Stimulated activated CD4-positive, alpha-beta T cell treated with anti-CD3 and anti-CD28 coated beads, TNF-alpha, amount 100 ng/mL, for 24 hours (primary cell): ENCODE results near the gene UGT8.
"Not testable (repeated sequence)": the region's sequence is repeated elsewhere in the genome, so short reads cannot be mapped to it uniquely, and the experiment has no call there.

ENCODE experiments used
- DNase-seq, 3 experiments: peaks; one replicate each; pipeline ENCODE4 v3.0.0-alpha.2; 2020; ENCODE audit warnings: low read depth in 3 of 3

UGT8 gene

DNA sequence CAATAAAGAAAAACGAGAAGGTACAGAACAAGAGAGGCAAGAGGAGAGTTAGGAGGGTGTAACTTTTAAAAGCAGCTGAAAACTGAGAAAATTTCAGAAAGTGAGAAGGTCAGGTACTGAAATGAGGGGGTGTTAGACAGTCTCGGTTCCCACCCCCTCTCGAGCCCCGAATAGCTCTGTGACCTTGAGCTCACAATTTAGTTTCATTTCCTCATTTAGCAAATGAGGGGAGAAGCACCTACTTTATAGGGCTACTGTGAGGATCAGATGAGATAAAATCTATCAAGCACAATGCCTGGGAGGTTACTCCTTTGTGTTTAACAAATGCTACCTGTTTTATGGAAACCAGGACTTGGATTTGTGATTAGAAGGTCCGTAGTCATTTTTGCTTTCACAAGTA is 4.9 kb downstream of the UGT8 start:
- DNase-seq = no peak

DNA sequence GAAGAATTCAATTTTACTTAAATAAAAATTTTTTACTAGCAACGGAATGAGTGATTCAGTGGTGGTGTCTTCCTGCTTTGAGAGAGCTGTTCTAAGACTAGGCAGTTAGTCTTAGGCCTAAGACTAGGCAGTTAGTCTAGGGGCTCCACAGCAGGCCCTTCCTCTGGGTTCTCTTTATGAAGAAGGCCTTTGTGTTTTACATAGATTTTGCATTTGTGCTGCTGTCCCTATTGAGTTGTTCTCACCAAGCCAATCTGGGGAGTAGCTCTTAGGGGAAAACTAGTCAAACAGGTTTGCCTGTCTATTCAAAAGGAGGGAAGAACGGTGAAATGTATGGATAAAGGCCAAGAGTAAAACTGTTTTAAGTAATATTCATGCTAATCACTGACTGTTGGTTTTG is 7.6 kb downstream of the UGT8 start:
- no peak for DNase-seq

DNA sequence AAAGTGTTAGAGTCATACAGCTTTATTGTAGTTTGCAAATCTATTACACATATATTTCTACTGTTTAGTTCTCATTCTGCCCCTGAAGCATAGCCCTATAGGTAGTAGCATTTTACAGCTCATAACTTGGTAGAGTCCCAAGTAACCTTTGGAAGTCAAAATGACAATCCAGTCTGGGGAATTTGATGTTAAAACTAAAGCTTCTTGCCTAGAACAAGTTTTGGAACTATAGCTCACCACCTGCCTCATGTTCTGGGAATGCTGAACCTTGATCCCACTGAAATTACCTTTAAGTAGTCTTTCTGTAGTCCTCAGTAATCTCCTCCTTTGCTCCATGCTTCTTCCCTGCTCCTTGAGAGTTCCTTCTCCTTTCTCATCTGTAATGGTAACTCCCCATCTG is 8.4 kb downstream of the UGT8 start:
- DNase-seq = no peak

DNA sequence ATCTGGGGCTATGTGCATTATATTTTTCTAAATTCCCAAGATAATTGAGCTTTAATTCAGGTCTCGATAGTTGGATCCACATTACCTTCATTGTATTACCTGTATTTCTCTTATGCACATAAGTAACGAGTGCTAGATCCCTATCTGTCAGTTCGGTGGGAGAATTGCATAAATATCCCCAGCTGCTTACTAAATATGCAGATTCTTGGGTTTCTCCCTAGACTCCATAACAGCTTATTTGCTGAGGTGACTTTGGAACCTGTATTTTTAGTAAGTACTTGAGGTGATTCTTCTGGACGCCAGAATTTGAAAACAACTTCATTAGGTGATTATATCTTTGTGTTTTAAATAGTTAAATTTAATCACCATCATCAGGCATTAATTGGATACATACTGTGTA is 15.0 kb downstream of the UGT8 start:
- DNase-seq = no peak

DNA sequence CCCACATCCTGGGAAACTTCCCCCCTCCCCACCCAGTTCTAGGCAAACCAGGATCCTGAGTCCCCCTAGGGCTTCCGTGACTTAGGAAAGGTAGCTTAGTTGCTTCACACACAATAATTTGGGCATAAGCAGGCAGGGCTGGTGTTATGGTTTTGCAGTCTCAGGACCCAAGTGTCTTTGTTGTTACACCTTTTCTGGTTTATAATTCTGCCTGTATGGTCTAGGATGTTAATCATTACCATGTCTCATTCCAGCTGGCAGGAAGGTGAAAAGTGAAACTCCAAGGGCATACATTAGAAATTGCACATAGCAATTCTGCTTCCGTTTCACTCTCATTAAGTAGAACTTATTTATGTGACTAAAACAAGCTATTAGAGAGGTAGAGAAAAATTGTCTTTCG is 16.8 kb downstream of the UGT8 start:
- no peak for DNase-seq

DNA sequence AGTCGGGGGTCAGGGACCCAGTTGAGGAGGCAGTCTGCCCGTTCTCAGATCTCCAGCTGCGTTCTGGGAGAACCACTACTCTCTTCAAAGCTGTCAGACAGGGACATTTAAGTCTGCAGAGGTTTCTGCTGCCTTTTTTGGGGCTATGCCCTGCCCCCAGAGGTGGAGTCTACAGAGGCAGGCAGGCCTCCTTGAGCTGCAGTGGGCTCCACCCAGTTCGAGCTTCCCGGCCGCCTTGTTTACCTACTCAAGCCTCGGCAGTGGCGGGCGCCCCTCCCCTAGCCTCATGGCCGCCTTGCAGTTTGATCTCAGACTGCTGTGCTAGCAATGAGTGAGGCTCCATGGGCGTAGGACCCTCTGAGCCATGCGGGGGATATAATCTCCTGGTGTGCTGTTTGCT is 17.4 kb downstream of the UGT8 start:
- not testable (repeated sequence) for DNase-seq

DNA sequence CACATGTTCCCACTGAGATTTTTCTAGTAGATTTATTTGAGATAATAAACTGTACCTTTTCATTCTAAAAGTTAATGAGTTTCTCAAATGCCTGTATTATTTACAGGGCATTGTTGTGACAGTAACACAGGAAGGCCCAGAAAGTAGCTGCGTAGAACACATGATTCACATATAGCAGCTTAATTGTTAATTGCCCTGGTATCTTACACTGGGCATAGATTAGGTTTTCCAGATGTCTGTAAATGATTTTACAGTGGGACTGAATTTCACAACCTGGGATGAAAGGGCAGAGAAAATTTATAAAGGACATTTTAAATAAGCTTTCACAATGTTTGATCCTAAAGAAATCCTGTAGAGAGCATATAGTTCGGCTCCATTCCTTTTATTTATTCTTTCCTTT is 27.6 kb downstream of the UGT8 start:
- DNase-seq = no peak

GRCh38 chr4:114636192-114636935 is 37.8 kb downstream of the UGT8 start:
- no peak for DNase-seq

DNA sequence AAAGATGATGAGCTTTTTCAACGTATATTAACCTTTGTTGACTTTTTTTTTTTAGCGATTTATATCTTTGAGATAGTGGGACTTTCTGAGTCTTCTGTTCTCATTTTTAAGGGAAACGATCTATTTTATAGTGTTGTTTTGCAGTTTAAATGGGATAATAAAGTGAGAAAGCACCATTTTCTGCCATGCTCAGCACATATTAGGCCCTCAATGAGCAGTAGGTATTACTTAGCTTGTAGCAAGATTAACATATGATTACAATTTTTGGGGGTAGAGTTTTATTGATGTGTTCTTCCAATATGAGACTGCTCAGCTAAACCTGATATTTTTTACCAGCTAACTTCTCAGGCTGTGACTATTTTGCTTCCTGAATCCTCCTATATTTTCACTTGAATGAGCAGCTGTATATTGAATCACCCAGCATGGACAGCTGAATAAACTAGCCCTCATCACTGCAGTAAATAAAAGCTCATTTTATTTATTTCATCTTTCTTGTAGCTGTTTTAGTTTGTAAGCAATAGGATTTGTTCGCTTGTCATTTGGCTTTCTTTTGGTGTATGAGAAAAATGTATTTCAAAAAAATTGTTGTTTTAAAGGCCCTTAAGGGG is 43.7 kb downstream of the UGT8 start:
- no peak for DNase-seq

- no peak for DNase-seq
These were observed 51.3 kb downstream of the UGT8 start for GRCh38 chr4:114649908-114650307.

DNA sequence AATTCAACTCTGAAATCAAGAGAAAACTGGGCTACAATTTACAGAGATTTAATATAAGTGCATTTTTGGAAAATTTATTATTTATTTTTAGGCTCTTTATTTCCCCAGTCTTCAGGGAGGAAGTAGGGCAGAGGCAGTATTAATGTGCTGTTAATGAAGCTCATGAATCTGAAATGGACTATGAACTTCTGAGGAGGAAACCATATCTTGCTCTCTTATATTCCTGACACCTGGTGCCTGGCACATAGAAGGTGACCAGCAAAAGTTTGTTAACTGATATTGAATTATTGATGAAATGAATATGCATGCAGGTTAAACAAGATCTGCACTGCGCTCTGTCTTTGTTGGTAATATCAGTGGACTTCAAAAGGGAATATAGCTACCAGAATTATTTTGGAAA is 55.1 kb downstream of the UGT8 start:
- no peak for DNase-seq

- no peak for DNase-seq
These were observed 56.0 kb downstream of the UGT8 start for GRCh38 chr4:114654592-114654991.

DNA sequence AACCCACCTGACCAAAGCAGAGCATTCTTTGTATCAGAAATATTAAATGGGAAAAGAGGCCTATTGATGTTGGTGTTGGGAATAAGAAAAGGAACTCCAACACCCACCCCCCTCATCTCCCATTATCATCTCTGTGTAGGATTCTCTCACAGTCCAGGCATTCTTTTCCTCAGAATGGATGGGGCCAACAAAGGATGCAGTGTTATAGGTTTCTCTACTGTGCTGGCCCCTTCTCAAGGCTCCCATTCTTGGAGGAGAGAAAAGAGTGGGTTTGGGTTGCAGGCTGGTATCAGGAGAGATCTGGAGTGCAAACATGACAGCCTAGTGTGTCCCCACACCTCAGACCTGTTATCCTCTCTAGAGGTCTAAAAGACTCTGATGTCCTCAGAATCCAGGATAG is 59.6 kb downstream of the UGT8 start:
- DNase-seq = no peak

DNA sequence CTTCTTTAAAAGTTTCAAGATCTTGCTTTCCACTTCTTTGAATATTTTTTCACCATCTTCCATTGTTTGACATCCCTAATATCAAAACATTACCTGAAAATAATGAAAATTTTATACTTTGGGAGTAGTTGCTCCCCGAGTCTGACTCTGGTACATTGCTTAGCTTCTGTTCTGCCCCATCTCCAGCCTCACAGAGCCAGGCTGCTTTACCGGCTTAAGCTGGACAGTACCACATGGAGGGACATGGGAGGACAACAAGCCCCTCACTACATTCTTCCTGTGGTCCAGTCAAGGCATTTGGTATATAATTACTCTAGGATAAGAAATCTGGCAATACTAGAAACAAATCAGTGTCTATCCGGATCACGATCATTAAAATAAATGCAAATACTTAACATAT is 60.2 kb downstream of the UGT8 start:
- DNase-seq = no peak

DNA sequence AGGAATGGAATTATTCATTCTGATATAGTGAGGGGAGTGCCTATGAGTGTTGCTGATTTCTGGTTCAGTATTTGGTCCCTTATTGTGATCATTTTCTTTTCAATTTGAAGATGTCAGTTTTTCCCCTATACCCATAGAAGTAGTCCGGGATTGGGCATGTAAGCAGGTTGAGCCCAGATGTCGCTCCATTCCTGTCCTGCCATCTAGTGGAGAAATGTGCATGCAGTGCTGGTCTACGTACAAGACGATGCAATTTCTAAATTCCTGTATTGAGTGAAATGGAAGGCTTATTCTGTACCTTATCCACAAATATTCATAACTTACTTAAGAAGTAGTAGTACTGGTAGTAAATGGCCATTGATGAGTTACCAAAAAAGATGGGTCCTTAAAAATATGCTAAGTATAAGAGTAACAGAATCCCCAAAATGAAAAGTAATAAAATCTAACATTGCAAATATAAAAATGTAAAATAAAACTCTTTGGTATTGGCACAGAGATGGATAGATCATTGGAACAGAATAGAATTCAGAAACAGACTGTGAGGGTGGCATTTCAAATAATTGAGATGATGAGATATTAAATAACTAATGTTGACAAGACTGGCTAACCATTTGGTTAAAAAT is 60.9 kb downstream of the UGT8 start:
- DNase-seq = peak in 2 of 3 experiments; percentile 2 to 20

GRCh38 chr4:114663083-114663482 is 64.5 kb downstream of the UGT8 start:
- DNase-seq = no peak

DNA sequence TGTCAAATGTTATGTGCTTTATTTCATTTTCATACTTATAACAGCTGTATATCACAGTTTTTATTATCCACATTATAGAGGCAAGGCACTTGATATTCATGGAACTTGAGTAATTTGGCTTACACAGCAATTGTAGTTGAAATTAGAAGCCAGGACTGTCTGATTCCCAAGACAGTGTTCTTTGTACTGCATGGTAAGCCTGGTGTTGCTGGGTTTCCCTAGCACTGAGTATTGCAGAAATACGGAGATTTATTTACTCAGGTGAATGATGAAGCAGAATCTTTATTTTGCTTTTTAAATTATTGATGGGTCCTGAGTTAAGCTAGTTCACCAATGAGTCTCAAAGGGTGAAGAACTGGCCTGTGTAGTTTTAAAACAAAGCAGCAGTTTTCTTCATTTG is 70.0 kb downstream of the UGT8 start:
- DNase-seq = no peak

- not testable (repeated sequence) for DNase-seq
These were observed 72.1 kb downstream of the UGT8 start for GRCh38 chr4:114670733-114671132.

DNA sequence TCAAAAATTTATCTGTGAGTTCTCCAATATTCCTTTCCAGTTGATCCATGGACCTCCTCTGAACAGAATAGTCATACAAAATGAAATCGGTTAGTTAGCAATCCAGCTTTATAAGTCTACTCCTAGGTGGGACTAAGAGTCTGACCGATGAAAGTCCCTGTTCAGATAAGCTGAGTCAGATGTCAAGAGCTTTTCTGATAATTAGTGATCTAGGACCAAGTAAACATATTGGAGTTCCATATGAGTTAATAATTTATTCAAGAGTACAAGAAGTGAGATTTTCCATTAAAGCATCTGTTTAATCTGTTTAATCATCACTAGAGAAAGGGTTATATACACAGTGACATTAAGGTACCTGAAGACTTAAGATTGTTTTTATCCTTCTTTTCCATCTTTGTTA is 74.7 kb downstream of the UGT8 start:
- no peak for DNase-seq

GRCh38 chr4:114674080-114674479 is 75.5 kb downstream of the UGT8 start:
- DNase-seq = no peak

DNA sequence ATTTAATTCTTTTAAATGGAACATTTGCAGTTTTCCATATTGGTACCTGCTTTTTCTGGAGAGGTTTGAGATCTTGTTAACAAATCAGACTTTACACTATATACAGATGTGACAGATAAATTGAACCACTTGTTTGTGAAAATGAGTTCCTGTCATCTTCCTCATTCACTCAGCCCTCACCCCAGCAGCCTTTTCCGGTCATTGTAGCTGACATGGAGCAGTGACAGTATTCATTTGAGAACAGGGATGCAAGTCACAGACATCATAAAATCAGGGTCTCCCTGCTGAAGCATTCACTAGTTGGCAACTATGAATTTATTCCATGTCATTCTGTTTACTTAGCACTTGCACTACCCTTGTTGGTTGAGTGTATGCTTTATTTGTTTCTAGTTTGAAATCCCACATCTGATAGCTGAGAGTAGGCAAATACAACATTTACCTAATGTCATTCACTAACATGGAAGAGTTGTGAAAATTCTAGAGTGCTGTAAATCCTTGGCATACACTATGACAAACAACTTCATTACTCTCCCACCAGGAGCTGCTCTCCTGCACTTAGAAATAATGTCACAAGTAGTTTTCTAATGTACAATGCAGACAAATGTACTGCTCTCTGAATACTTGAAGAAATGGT is 78.9 kb downstream of the UGT8 start:
- no peak for DNase-seq

DNA sequence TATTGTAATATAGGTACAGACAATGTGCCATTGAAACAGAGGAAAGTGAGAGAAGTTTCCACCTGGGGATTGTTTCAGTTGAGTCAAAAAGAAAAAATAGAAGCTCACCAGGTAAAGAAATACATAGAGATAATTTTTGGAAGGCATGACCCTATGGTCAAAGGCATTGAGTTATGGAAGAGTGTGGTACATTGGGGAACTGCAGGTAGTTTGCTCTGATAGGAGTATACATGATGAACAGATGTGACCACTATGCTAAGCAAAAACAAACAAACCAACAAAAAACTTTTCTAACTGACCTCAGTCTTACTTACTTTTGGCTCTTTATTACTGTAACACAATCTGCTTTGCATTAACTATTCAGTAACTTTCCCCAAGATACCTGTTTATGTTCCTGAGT is 85.9 kb downstream of the UGT8 start:
- DNase-seq = no peak

DNA sequence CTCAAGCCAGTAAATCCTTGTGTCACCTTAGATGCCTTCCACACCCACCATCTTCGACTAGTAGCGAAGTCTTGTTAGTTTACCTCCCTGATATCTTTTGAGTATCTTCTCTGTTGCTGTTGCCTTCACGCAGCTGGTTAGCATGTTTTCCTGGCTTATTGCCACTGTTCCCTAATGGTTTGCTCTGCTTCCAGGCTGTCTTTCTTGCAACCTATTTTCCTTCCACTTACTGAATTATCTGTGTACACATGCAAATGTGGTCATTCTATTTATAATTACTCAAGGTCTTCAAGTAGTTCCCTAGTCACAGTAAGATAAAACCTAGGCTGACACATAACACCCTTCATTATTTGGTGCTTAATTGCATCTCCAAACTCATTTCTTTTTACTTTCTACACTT is 89.5 kb downstream of the UGT8 start:
- no peak for DNase-seq
